ENCODE data around the gene ZNF536.

ZNF536 gene

DNA sequence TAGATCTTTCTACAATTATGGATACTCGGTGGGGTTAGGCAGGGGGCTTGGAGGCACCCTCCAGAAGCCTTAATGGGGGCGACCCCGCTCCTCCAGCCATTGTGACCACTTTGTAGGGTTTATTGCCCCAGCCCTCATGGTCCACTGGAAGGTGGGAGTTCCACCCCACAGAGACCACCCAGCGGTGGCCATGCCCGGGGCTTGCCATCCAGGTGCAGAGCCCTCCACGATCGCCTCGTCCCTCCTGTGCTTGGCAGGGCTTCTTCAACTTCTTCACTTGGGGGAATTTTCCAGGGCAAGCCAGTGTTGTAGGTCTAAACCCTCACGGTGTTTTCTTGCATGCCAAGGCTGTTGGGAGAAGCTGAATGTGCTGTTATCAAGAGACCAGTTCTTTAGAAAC is 16.1 kb downstream of the ZNF536 start:
- Histone ChIP-seq H3K9me3 (ENCODE audit: control insufficient read depth, low read length) (no peaks in the 10 kb centered on the region), H3K27ac (no peak overlapping the region), H3K79me2 (no peaks in the 10 kb centered on the region), H3K9ac (no peak overlapping the region), H3K4me2 (ENCODE audit: low read length) (no peak overlapping the region), H3K27me3 (ENCODE audit: control insufficient read depth, insufficient read depth, low read length) (no peaks in the 10 kb centered on the region), H2AFZ (no peak overlapping the region), H3K4me3 (ENCODE audit: low read depth, low read length) (no peak overlapping the region), H3K36me3 (ENCODE audit: control insufficient read depth, insufficient read depth, low read length) (no peaks in the 10 kb centered on the region), H3K4me1 (no peaks in the 10 kb centered on the region)
- TF ChIP-seq CTCF (IDR thresholded peaks at IDR 0.05), result no peak

DNA sequence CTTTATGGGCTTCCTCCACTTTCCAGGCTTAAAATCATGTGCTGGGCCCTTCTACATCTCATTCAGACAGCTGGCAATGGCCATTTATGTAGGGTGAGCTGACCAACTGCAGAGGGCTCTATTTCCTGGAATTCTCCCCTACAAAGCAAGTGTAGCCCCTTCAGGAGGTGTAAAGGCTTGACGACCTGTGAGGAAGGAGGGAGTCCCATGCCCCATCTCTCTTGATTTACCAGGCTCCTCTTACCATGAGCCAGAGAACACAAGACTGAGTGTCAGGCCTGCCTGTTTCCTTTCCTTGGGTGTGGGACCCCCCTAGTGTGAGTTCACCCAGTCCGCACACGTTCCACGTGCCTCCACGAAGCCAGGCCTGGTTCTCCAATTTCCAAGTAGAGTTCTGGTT is 16.6 kb downstream of the ZNF536 start:
- TF ChIP-seq CTCF (IDR thresholded peaks at IDR 0.05), result no peak
- Histone ChIP-seq H3K4me1 (no peaks in the 10 kb centered on the region), H3K79me2 (no peaks in the 10 kb centered on the region), H3K9ac (no peak overlapping the region), H2AFZ (no peak overlapping the region), H3K27me3 (ENCODE audit: control insufficient read depth, insufficient read depth, low read length) (no peaks in the 10 kb centered on the region), H3K36me3 (ENCODE audit: control insufficient read depth, insufficient read depth, low read length) (no peaks in the 10 kb centered on the region), H3K27ac (no peak overlapping the region), H3K4me2 (ENCODE audit: low read length) (no peak overlapping the region), H3K9me3 (ENCODE audit: control insufficient read depth, low read length) (no peaks in the 10 kb centered on the region), H3K4me3 (ENCODE audit: low read depth, low read length) (no peak overlapping the region)

GRCh38 chr19:30390356-30390988 is 18.3 kb downstream of the ZNF536 start:
- Histone ChIP-seq H3K79me2 (no peaks in the 10 kb centered on the region), H3K36me3 (ENCODE audit: control insufficient read depth, insufficient read depth, low read length) (no peaks in the 10 kb centered on the region), H3K4me3 (ENCODE audit: low read depth, low read length) (no peak overlapping the region), H3K9me3 (ENCODE audit: control insufficient read depth, low read length) (no peaks in the 10 kb centered on the region), H3K4me2 (ENCODE audit: low read length) (no peak overlapping the region), H2AFZ (no peak overlapping the region), H3K9ac (no peak overlapping the region), H3K4me1 (no peaks in the 10 kb centered on the region), H3K27me3 (ENCODE audit: control insufficient read depth, insufficient read depth, low read length) (no peaks in the 10 kb centered on the region), H3K27ac (no peak overlapping the region)
- no peak for TF ChIP-seq CTCF (IDR thresholded peaks at IDR 0.05)

DNA sequence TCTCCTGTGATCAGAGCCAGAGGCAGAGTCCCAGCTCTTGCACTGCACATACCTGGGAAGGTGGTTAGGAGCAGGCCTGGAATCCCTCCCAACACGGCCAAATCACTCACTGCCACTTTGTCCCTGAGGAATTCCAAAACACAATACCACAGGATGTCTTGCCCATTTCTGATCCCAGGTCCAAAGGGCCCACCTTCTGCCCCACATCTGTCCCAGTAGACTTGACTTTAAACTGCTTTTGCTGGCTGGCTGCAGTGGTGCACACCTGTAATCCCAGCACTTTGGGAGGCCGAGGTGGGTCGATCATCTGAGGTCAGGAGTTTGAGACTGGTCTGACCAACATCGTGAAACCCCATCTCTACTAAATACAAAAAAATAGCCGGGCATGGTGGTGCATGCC is 18.9 kb downstream of the ZNF536 start:
- Histone ChIP-seq H2AFZ (no peak overlapping the region), H3K4me3 (ENCODE audit: low read depth, low read length) (no peak overlapping the region), H3K27ac (no peak overlapping the region), H3K9ac (no peak overlapping the region), H3K9me3 (ENCODE audit: control insufficient read depth, low read length) (no peaks in the 10 kb centered on the region), H3K4me1 (no peaks in the 10 kb centered on the region), H3K79me2 (no peaks in the 10 kb centered on the region), H3K36me3 (ENCODE audit: control insufficient read depth, insufficient read depth, low read length) (no peaks in the 10 kb centered on the region), H3K4me2 (ENCODE audit: low read length) (no peak overlapping the region), H3K27me3 (ENCODE audit: control insufficient read depth, insufficient read depth, low read length) (no peaks in the 10 kb centered on the region)
- no peak for TF ChIP-seq CTCF (IDR thresholded peaks at IDR 0.05)

Data from parathyroid adenoma (tissue), 2 donors.